H9 (cell line): ENCODE data around the gene NAPB. TPM values are rescaled to one million over a fixed set of nuclear protein-coding genes. Genes with fewer than 3 reads are reported as not detected.

Source experiments
- DNase-seq: peaks from one replicate; pipeline ENCODE4 v3.0.0-alpha.2; 2017
- H2AFZ ChIP-seq: one replicate; pipeline ENCODE4 v1.6.1; 2013; ENCODE audit warnings: mild to moderate bottlenecking, low read length, control low read depth, moderate library complexity
- H2AK5ac ChIP-seq: 2 replicates; pipeline ENCODE4 v1.6.1; 2013; ENCODE audit warnings: low read length, control low read depth, mixed read lengths; ENCODE audit not compliant: insufficient read length
- H2BK120ac ChIP-seq: one replicate; pipeline ENCODE4 v1.6.1; 2013; ENCODE audit warnings: low read depth, mild to moderate bottlenecking, low read length, control low read depth, inconsistent platforms; ENCODE audit not compliant: poor library complexity, severe bottlenecking
- H2BK12ac ChIP-seq: 2 replicates; pipeline ENCODE4 v1.6.1; 2013; ENCODE audit warnings: low read length, control low read depth, mixed read lengths, low read depth; ENCODE audit not compliant: insufficient read length
- H2BK15ac ChIP-seq: 2 replicates; pipeline ENCODE4 v1.6.1; 2013; ENCODE audit warnings: low read depth, low read length, control low read depth
- H2BK20ac ChIP-seq: one replicate; pipeline ENCODE4 v1.6.1; 2013; ENCODE audit warnings: low read depth, mild to moderate bottlenecking, low read length, control low read depth, inconsistent platforms; ENCODE audit not compliant: poor library complexity, severe bottlenecking
- H2BK5ac ChIP-seq: 2 replicates; pipeline ENCODE4 v1.6.1; 2013; ENCODE audit warnings: low read length, control low read depth, mixed read lengths; ENCODE audit not compliant: insufficient read length
- H3K14ac ChIP-seq: 2 replicates; pipeline ENCODE4 v1.6.1; 2013; ENCODE audit warnings: low read length, control low read depth; ENCODE audit not compliant: insufficient read depth
- H3K18ac ChIP-seq: 2 replicates; pipeline ENCODE4 v1.6.1; 2013; ENCODE audit warnings: low read depth, mild to moderate bottlenecking, mixed read lengths, low read length, control low read depth; ENCODE audit not compliant: insufficient read length
- H3K23ac ChIP-seq: 2 replicates; pipeline ENCODE4 v1.6.1; 2013; ENCODE audit warnings: low read length, control low read depth, mixed read lengths, low read depth; ENCODE audit not compliant: insufficient read length
- H3K23me2 ChIP-seq: 2 replicates; pipeline ENCODE4 v1.6.1; 2013; ENCODE audit warnings: low read depth, mild to moderate bottlenecking, mixed read lengths, low read length, control low read depth; ENCODE audit not compliant: insufficient read length, poor library complexity, severe bottlenecking
- H3K27ac ChIP-seq: 2 replicates; pipeline ENCODE4 v1.5.1; 2013; ENCODE audit warnings: low read length, control low read depth, mixed read lengths, low read depth; ENCODE audit not compliant: insufficient read length
- H3K27me3 ChIP-seq: 2 replicates; pipeline ENCODE4 v1.6.1; 2013; ENCODE audit warnings: low read length, control low read depth, inconsistent platforms; ENCODE audit not compliant: insufficient read depth
- H3K4ac ChIP-seq: 2 replicates; pipeline ENCODE4 v1.6.1; 2013; ENCODE audit warnings: low read depth, mild to moderate bottlenecking, control low read depth, inconsistent platforms, low read length, moderate library complexity
- H3K4me1 ChIP-seq: 2 replicates; pipeline ENCODE4 v1.6.1; 2013; ENCODE audit warnings: low read length, control low read depth, inconsistent platforms; ENCODE audit not compliant: insufficient read depth
- H3K4me2 ChIP-seq: 2 replicates; pipeline ENCODE4 v1.6.1; 2013; ENCODE audit warnings: low read length, control low read depth, mixed read lengths; ENCODE audit not compliant: insufficient read length, insufficient read depth
- H3K56ac ChIP-seq: 2 replicates; pipeline ENCODE4 v1.6.1; 2013; ENCODE audit warnings: low read depth, mild to moderate bottlenecking, mixed read lengths, low read length, control low read depth; ENCODE audit not compliant: insufficient read length
- H3K79me1 ChIP-seq: 2 replicates; pipeline ENCODE4 v1.6.1; 2013; ENCODE audit warnings: low read depth, mild to moderate bottlenecking, moderate library complexity, low read length, control low read depth, inconsistent platforms; ENCODE audit not compliant: insufficient read depth, poor library complexity, severe bottlenecking
- H3K79me2 ChIP-seq: 2 replicates; pipeline ENCODE4 v1.6.1; 2013; ENCODE audit warnings: low read length, control low read depth, inconsistent platforms; ENCODE audit not compliant: insufficient read depth
- H3K9ac ChIP-seq: 2 replicates; pipeline ENCODE4 v1.6.1; 2013; ENCODE audit warnings: low read length, control low read depth, mixed read lengths; ENCODE audit not compliant: insufficient read length; ENCODE audit errors: extremely low read depth
- H3K9me3 ChIP-seq: one replicate; pipeline ENCODE4 v1.6.1; 2013; ENCODE audit warnings: low read depth, low read length, inconsistent platforms; ENCODE audit not compliant: control insufficient read depth
- H3T11ph ChIP-seq: one replicate; pipeline ENCODE4 v1.6.1; 2013; ENCODE audit warnings: mild to moderate bottlenecking, low read length, control low read depth, inconsistent platforms
- H4K20me1 ChIP-seq: one replicate; pipeline ENCODE4 v1.6.1; 2013; ENCODE audit not compliant: control insufficient read depth, insufficient read length, insufficient read depth
- H4K5ac ChIP-seq: 2 replicates; pipeline ENCODE4 v1.6.1; 2013; ENCODE audit warnings: low read depth, mild to moderate bottlenecking, mixed read lengths, low read length, control low read depth; ENCODE audit not compliant: insufficient read length
- H4K8ac ChIP-seq: replicated peaks from 2 replicates; pipeline ENCODE4 v1.6.1; 2013; ENCODE audit warnings: low read length, control low read depth, mixed read lengths, low read depth; ENCODE audit not compliant: insufficient read length
- H4K91ac ChIP-seq: 2 replicates; pipeline ENCODE4 v1.6.1; 2013; ENCODE audit warnings: low read depth, mild to moderate bottlenecking, moderate library complexity, mixed read lengths, low read length, control low read depth; ENCODE audit not compliant: insufficient read length
- H3K27ac Mint-ChIP-seq, 3 experiments: 2 replicates in 2 of 3; 3 replicates in 1 of 3; pipeline ENCODE4 v1.8.0; 2020 to 2021; ENCODE audit warnings: mixed read lengths in 3 of 3, mild to moderate bottlenecking in 1 of 3, moderate library complexity in 1 of 3
- H3K27me3 Mint-ChIP-seq: 2 replicates; pipeline ENCODE4 v1.8.0; 2021; ENCODE audit warnings: low read depth, mild to moderate bottlenecking, moderate library complexity, mixed read lengths
- H3K36me3 Mint-ChIP-seq, 3 experiments: 2 replicates in 2 of 3; 3 replicates in 1 of 3; pipeline ENCODE4 v1.8.0; 2020 to 2021; ENCODE audit warnings: low read depth in 3 of 3, mixed read lengths in 3 of 3; ENCODE audit not compliant: insufficient read depth in 1 of 3
- H3K4me1 Mint-ChIP-seq, 2 experiments: 2 replicates each; pipeline ENCODE4 v1.8.0; 2020; ENCODE audit warnings: mixed read lengths in 2 of 2
- H3K4me3 Mint-ChIP-seq, 2 experiments: 2 replicates in 1 of 2; 3 replicates in 1 of 2; pipeline ENCODE4 v1.8.0; 2020 to 2021; ENCODE audit warnings: mild to moderate bottlenecking in 2 of 2, mixed read lengths in 2 of 2, moderate library complexity in 1 of 2
- H3K9me3 Mint-ChIP-seq, 2 experiments: 2 replicates in 1 of 2; 3 replicates in 1 of 2; pipeline ENCODE4 v1.8.0; 2020; ENCODE audit warnings: mild to moderate bottlenecking in 2 of 2, mixed read lengths in 2 of 2, moderate library complexity in 1 of 2
- CTCF ChIP-seq: fragments of 200-600 bp; sonication (generic); conservative IDR thresholded peaks from 3 replicates; pipeline ENCODE4 v1.8.0; 2021; ENCODE audit warnings: antibody characterized with exemption, mild to moderate bottlenecking
- WGBS: extraction: QIAGEN DNeasy Blood & Tissue Kit; methylation state at CpG from one replicate; pipeline ENCODE4 v1.1.7; 2013; ENCODE audit warnings: missing lambda C conversion rate, low lambda C conversion rate, mixed read lengths; ENCODE audit not compliant: insufficient read length; ENCODE audit errors: extremely low coverage; 5-methylcytosine and 5-hydroxymethylcytosine counted together
- total RNA-seq: library from RNA; stranded (reverse); gene quantifications from 2 replicates; pipeline ENCODE4 v1.2.1, GENCODE V29; 2021

The NAPB gene
- total RNA-seq, 1 experiment from 2014 or later, result 10.4 TPM

DNA sequence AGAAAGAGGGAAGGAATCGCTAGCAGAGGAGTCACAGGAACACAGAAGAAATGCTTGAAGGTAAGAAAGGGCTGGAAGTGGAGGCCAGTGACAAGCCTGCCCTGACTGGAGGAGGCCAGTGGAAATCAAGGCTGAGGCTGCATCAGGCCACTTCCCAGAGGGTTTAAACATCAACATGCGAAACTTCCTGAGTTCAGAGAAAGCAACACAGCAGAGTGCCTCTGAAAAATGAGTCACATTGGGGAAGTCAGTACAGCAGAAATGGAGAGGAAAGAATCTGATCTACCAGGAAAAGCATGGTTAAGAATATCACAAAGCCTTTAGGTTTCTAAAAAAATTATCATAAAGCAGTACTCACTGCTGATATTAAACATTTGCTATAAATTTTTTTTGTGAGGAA is 23.3 kb downstream of the NAPB start:
- Histone ChIP-seq H2BK12ac (no peak overlapping the region), H3K14ac (no peak overlapping the region), H2AFZ (no peak overlapping the region), H3K4me2 (no peak overlapping the region), H3K4me1 (no peaks in the 10 kb centered on the region), H3K9ac (no peak overlapping the region), H2BK5ac (no peak overlapping the region), H3K27me3 (no peaks in the 10 kb centered on the region), H3K23me2 (no peaks in the 10 kb centered on the region), H2BK120ac (no peak overlapping the region), H3K79me2 (no peaks in the 10 kb centered on the region), H2BK20ac (no peak overlapping the region), H3K18ac (no peak overlapping the region), H3K9me3 (no peaks in the 10 kb centered on the region), H3K27ac (no peak overlapping the region), H3K4ac (no peak overlapping the region), H3K79me1 (peaks cover 5% of the 10 kb centered on the region), H4K8ac (no peak overlapping the region), H4K20me1 (no peaks in the 10 kb centered on the region), H2BK15ac (no peak overlapping the region), H3T11ph (no peak overlapping the region), H3K56ac (no peak overlapping the region), H3K23ac (no peak overlapping the region), H4K5ac (no peak overlapping the region), H2AK5ac (no peak overlapping the region), H4K91ac (no peak overlapping the region)
- no CpG with 5 or more reads among the region's 2 CpGs for WGBS
- no peak for DNase-seq
- no peak for TF ChIP-seq CTCF
- peaks cover 13 to 48% (median 38%) of the 10 kb centered on the region in 3 experiments for H3K36me3 Mint-ChIP-seq
- H3K27ac Mint-ChIP-seq, result peak overlapping the region; percentile 3 to 55 (median 34); a peak in 4 of 7 replicates
- no peak overlapping the region for H3K4me3 Mint-ChIP-seq
- no peaks in the 10 kb centered on the region for H3K27me3 Mint-ChIP-seq
- peaks cover 21 to 23% of the 10 kb centered on the region in 2 experiments for H3K4me1 Mint-ChIP-seq
- no peaks in the 10 kb centered on the region for H3K9me3 Mint-ChIP-seq
